Measurements from ENCODE around the gene ARTN. TPM values are rescaled to one million over a fixed set of nuclear protein-coding genes. Genes with fewer than 3 reads are reported as not detected.

Gene ARTN
- total and polyA plus RNA-seq, 9 of the 15 experiments (the other 6 are each of a cell fraction or from before 2014, with no cell fraction given), result 0.06 to 0.38 TPM; not detected in 7

DNA sequence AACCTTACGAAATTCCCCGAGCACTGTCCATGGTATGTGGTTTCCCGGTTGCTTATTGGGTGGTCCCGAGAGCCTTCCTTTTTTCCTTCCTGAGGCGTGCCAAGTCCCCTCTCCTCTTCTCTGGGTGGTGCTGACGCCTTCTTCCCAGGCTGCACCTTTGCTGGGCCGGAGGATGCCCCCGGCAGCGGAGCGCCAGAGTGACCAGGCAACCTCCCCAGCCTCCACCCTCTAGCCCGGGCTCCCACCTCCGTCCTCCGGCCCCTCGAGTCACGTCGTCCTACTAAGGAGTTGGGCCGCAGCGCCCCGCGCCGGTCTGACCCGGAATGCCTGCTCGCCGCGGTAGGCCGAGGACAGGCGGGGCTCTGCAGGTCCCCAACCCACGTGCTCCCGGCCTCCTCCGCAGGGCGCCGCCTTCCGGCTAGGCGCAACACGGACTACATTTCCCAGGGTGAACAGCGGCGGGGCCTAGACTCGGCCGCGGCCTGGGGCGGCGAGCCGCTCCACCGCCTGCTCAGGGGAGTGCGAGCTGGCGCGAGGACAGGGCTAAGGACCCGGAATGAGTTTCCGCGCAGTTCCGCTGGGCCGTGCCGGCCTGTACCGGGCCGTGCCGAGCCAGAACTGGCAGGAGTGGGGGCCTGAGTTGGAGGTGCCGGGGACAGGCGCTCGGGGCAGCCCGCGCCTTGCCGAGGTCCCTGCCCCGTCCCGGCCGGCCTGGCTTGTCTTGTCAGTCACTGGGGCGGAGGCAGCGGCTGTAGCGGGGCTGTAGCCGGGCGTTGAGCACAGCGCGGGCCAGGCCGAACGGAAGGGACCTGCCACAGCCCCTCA lies 12.8 kb downstream of the ARTN start, which contains the start of gene IPO13 (continued):
- TF ChIP-seq HDGF (IDR thresholded peaks at IDR 0.05), result no peak
- TF ChIP-seq ZNF143 (CRISPR knock-in tag; IDR thresholded peaks at IDR 0.05), result peak; percentile 100
- TF ChIP-seq BRF1 (IDR thresholded peaks at IDR 0.05; ENCODE audit: borderline replicate concordance, extremely low read depth, insufficient read length), result no peak
- TF ChIP-seq, protein P1, sequence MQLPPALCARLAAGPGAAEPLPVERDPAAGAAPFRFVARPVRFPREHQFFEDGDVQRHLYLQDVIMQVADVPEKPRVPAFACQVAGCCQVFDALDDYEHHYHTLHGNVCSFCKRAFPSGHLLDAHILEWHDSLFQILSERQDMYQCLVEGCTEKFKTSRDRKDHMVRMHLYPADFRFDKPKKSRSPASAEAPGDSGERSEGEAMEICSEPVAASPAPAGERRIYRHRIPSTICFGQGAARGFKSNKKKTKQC (CRISPR knock-in tag; IDR thresholded peaks at IDR 0.05), result peak; percentile 67; the same call in 1 of the 2 replicates
- TF ChIP-seq SMAD4 (CRISPR knock-in tag; conservative IDR thresholded peaks at IDR 0.05), result peak; percentile 73
- 0 out of 2 replicates have a peak, but pooled peaks have one; percentile 56 for TF ChIP-seq ATF4 (CRISPR knock-in tag; IDR thresholded peaks at IDR 0.05)
- TF ChIP-seq MED1 (CRISPR knock-in tag; IDR thresholded peaks at IDR 0.05; ENCODE audit: borderline replicate concordance), result no peak
- peak; percentile 59; the same call in 1 of the 2 replicates for TF ChIP-seq POLR2AphosphoS5 (IDR thresholded peaks at IDR 0.05; ENCODE audit: control insufficient read depth, insufficient read depth, low read depth, low read length)

Data from K562 (cell line).